Pancreas (tissue), 10 donors: Measurements from ENCODE around the gene RNU1-4. TPM values are rescaled to one million over a fixed set of nuclear protein-coding genes. Genes with fewer than 3 reads are reported as not detected.
A peak's percentile ranks its signal among the peaks of the same experiment; 100 is the strongest.
"Not testable (repeated sequence)": the region's sequence is repeated elsewhere in the genome, so short reads cannot be mapped to it uniquely, and the experiment has no call there.

Experiments used
- ATAC-seq, 4 donors: fragments of 200-7000 bp; cut with Tn5 transposase; one replicate each; pipeline versions ENCODE4 v1.8.0 to v1.9.1; 2020; ENCODE audit warnings: mild to moderate bottlenecking in 4 of 4, moderate library complexity in 4 of 4
- DNase-seq, 6 donors: peaks; one replicate each; pipeline ENCODE4 v3.0.0-alpha.2; 2020
- FAIRE-seq: peaks from 2 replicates; lab custom pipeline; 2012; peaks lifted over from hg19 to GRCh38; lab: Jason Lieb, UNC
- H3K27ac ChIP-seq, 4 donors: fragments of 200-600 bp; sonication (generic); 1 replicate in 3 of 4; 2 replicates in 1 of 4; pipeline versions ENCODE4 v1.5.0 to v1.8.0; 2020
- H3K27me3 ChIP-seq, 4 donors: fragments of 200-600 bp; one replicate each; pipeline ENCODE4 v1.8.0; 2021
- H3K36me3 ChIP-seq, 3 donors: fragments of 200-600 bp; sonication (generic) in 1 of 3; one replicate each; pipeline versions ENCODE4 v1.5.0 to v1.8.0; 2020 to 2021
- H3K4me1 ChIP-seq, 3 donors: fragments of 200-600 bp; one replicate each; pipeline ENCODE4 v1.8.0; 2021
- H3K4me3 ChIP-seq, 4 donors: fragments of 200-600 bp; sonication (generic) in 2 of 4; one replicate each; pipeline versions ENCODE4 v1.5.0 to v1.8.0; 2020 to 2021
- H3K9me3 ChIP-seq, 4 donors: fragments of 200-600 bp; one replicate each; pipeline ENCODE4 v1.8.0; 2021
- WGBS, 2 donors: extraction: QIAGEN DNeasy Blood & Tissue Kit; methylation state at CpG; one replicate each; pipeline ENCODE4 v1.1.7; 2013; 5-methylcytosine and 5-hydroxymethylcytosine counted together
- intact Hi-C, 3 donors: fragments of 100-400 bp; cut with DNase I; formaldehyde crosslinking; loops; one replicate each; pipeline versions ENCODE4 v1.11.1 to v1.14.2; 2022
- polyA plus RNA-seq, 2 donors: library from polyadenylated mRNA; stranded (reverse); fragments of 200-250 nt; gene quantifications; one replicate each; pipeline ENCODE4 v1.2.3, GENCODE V29; 2013
- total RNA-seq, 6 donors: library from RNA; stranded (reverse); fragmentation: NEBNext Ultra II Directional in 4 of 6; extraction: Animal tissue kit (Norgen Biotek cat#: 25700) in 4 of 6; gene quantifications; one replicate each; pipeline versions ENCODE4 v1.2.1 to v1.2.4, GENCODE V29; 2021 to 2023
- TF ChIP-seq, protein P1 (sequence below), 4 donors: fragments of 200-600 bp; sonication (generic) in 3 of 4; IDR thresholded peaks; one replicate each; pipeline versions ENCODE4 v1.5.0 to v1.8.0; 2021; ENCODE audit warnings: antibody characterized with exemption in 4 of 4
- donor health status: healthy with polysubstance abuse.
- donor health status: DM: no; HTN: no; CAD: no; lungs with moderate emphysema.
- donor health status: DM: no; HTN: no; CAD: no.
- donor health status: control.
- donor health status: control.
- donor health status: Bipolar disorder and iron deficiency.
- donor health status: DM: yes; HTN: yes; CAD: no.
- donor health status: DM: no; HTN: no; CAD: no.
- donor health status: DM: no; HTN: no; CAD: no.
- donor health status: DM: yes; HTN: yes; CAD: no.

Gene RNU1-4
- total and polyA plus RNA-seq, 8 donors = 687 to 5,169 (median 2,340) TPM; not detected in 2

DNA sequence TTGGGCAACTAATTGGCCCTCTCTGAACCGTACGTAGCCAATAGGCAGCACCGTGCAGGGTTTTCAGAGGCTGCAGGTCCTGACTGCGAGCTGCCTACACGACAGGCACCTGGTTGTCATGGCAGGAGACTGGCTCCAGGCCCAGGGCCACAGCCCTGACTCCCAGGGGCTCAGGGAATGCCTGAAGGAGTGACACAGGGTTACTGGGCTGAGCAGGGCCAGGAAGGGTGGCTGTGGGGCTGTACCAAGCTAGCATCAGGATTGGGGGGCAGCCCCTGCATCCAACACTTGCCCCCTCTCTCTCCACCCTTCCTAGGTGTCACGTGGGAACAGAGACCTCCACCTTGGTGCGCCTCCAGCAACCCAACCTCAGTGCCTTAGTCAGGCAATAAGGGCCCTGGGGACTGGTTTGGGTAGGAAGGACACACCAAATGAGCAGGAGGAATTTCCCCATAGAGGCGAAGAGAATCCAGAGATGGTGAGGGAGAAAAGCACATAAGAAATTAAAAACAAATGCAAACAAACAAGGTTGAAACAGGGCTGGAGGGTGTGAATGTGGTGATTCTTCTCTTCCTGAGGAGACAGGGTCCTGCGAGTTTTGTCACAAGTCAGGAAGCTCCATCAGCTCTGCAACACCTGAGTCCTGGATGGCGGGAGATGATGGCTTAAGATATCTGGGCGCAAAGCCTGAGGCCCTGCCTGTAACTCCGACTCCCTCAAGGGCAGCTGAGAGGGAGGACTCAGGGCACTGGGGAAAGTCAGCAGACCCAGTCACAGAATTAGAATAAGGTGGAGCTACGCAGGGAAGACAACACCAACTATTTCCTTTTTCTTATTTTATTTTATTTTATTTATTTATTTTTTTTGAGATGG, 19.7 kb upstream of the RNU1-4 start:
- Histone ChIP-seq H3K9me3 (no peaks in the 10 kb centered on the region), H3K4me1 (no peaks in the 10 kb centered on the region), H3K4me3 (no peak overlapping the region), H3K27ac (no peak overlapping the region), H3K27me3 (no peaks in the 10 kb centered on the region), H3K36me3 (no peaks in the 10 kb centered on the region)
- 80 to 82% methylated on average over 13 of the region's 13 CpGs for WGBS, 2 donors
- peak in 5 of 6 donors; percentile 19 to 71 (median 53) for DNase-seq
- intact Hi-C loops = no loop called here
- no peak for FAIRE-seq
- ATAC-seq = peak in 2 of 4 donors; percentile 11 to 35
- TF ChIP-seq, protein P1, sequence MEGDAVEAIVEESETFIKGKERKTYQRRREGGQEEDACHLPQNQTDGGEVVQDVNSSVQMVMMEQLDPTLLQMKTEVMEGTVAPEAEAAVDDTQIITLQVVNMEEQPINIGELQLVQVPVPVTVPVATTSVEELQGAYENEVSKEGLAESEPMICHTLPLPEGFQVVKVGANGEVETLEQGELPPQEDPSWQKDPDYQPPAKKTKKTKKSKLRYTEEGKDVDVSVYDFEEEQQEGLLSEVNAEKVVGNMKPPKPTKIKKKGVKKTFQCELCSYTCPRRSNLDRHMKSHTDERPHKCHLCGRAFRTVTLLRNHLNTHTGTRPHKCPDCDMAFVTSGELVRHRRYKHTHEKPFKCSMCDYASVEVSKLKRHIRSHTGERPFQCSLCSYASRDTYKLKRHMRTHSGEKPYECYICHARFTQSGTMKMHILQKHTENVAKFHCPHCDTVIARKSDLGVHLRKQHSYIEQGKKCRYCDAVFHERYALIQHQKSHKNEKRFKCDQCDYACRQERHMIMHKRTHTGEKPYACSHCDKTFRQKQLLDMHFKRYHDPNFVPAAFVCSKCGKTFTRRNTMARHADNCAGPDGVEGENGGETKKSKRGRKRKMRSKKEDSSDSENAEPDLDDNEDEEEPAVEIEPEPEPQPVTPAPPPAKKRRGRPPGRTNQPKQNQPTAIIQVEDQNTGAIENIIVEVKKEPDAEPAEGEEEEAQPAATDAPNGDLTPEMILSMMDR (IDR thresholded peaks at IDR 0.05) = no peak

DNA sequence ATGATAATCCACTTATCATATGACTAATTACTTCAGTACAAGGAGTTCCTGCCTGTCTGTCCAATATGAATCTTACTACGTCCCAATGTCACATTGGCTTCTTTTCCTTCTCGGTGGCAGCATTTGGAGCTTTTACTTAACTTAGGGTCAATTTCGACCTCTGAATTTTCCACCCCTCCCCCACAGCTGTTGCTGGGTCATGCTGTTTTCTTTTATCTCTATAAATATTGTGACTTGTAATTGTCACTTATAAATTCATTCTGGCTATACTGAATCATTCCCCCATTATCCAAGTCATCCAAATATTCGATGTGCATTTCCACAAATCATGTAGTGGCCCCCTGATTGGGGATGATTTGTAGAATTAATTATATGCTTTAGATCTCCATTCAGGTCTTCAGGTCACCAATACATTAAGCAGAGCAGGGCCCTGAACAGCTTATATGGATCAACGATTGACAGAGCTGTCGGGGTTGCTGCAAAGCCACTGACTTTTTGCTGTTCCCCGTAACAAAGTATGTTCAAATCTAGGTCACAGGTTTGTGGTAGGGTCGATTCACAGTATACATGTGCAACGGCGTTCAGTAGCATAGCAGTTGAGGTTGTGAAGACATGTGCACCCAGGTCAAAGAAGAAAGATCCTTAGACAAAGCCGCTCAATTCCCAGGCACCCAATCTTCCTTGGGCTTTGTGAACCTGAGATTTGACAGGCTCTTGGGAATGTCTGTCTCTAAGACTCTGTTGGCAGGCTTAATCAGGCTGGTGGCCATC, 18.3 kb upstream of the RNU1-4 start:
- WGBS, 2 donors = 69 to 73% methylated on average over 11 of the region's 11 CpGs
- no peaks in the 10 kb centered on the region for H3K4me1 ChIP-seq
- ATAC-seq (no peak), FAIRE-seq (no peak), DNase-seq (peak in 2 of 6 donors; percentile 3 to 7)
- no peaks in the 10 kb centered on the region for H3K27me3 ChIP-seq
- H3K9me3 ChIP-seq = no peaks in the 10 kb centered on the region
- H3K27ac ChIP-seq = no peak overlapping the region
- no peak overlapping the region for H3K4me3 ChIP-seq
- no peaks in the 10 kb centered on the region for H3K36me3 ChIP-seq
- intact Hi-C loops = no loop called here
- TF ChIP-seq, protein P1 (IDR thresholded peaks at IDR 0.05) = no peak

DNA sequence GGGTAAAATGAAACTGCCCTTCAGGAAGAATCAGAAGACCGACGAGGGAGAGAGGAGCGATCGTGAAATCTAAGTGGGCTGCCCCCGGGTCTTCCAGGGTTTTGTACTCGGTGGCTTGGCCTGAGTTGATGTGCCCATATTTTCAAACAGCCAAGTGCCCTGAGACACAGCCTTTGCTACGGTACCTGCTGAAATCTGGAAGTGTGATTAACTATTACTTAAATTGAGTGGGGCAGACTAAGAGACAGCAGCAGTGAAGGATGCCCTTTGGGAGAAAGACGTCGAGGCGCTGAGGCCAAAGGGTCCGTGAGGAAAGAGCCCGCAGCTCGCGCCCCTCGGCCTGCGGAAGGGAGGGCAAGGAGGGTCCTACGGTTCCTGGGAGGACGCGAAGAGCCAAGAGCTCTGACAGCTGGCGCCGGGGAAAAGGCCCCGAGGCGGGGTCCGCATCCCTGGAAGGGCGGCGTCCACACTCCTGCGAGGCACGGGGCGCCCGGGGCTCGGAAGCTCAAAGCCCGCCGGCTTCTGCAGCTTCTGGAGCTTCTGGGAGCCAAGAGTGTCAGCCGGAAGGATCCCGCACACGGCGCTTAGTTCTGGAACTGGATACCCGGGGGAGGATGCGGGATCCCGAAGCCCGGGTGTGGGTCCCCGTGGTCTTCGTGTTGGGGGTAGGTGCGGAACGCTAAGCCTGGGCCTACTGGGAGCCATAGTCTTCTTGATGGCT, 15.4 kb upstream of the RNU1-4 start:
- TF ChIP-seq, protein P1 (IDR thresholded peaks at IDR 0.05) = no peak
- no peaks in the 10 kb centered on the region for H3K27me3 ChIP-seq
- DNase-seq (peak in 5 of 6 donors; percentile 26 to 82 (median 49)), ATAC-seq (peak in 1 of 4 donors; percentile 16), FAIRE-seq (no peak)
- no peaks in the 10 kb centered on the region for H3K36me3 ChIP-seq
- H3K4me1 ChIP-seq = no peaks in the 10 kb centered on the region
- intact Hi-C loops = no loop called here
- H3K4me3 ChIP-seq = no peak overlapping the region
- no peak overlapping the region for H3K27ac ChIP-seq
- WGBS, 2 donors = 79 to 81% methylated on average over 45 of the region's 45 CpGs
- H3K9me3 ChIP-seq = no peaks in the 10 kb centered on the region

DNA sequence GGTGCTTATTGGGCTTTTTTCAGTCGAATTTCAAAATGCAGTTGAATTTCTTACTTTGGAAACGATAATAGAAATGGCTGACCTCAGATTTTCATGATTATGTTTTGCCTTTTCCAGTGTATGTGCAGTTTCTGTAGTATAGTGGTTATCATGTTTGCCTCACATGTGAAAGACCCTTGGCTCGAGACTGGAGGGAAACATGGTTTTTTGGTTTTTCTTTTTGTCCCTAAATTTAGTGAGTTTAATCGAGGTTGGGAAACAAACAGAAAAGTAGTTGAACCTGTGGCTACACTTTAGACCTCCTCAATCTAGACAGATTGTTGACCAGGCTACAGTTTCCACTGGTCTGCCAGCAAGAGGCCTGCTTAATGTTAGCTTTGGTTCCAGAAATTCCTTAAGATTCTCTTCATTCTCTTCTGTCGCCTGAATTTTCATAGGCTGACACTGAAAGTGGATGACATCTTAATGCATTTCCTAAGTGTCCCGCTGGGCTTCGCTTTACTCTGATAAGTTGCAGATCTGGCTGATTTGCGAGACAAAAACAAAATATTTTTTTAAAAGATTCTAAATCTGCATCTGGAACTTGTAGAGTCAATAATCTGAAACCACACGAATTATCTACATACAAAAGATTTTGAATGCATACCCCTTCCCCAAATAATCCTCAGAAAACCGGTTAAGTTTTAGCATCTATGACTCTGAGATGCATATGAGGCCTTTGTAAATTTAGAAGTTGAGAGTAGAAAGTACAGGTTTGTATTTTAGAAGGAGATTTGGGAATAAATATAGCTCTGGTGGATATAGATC, 14.7 kb upstream of the RNU1-4 start:
- H3K27me3 ChIP-seq, H3K36me3 ChIP-seq, H3K4me3 ChIP-seq, H3K4me1 ChIP-seq, H3K27ac ChIP-seq, intact Hi-C loops, FAIRE-seq, H3K9me3 ChIP-seq: not testable (repeated sequence)
- ATAC-seq (peak in 3 of 4 donors; percentile 11 to 17 (median 17)), DNase-seq (peak in 1 of 6 donors; percentile 5)
- WGBS, 2 donors = 73 to 76% methylated on average over 10 of the region's 10 CpGs
